ENCODE results near the gene EXOC6B. TPM values are rescaled to one million over a fixed set of nuclear protein-coding genes. Genes with fewer than 3 reads are reported as not detected.

Gene EXOC6B
- total and polyA plus RNA-seq, 2 of the 8 experiments (the other 6 are each of a cell fraction or from before 2014, with no cell fraction given) = 13.5 to 33.0 TPM

DNA sequence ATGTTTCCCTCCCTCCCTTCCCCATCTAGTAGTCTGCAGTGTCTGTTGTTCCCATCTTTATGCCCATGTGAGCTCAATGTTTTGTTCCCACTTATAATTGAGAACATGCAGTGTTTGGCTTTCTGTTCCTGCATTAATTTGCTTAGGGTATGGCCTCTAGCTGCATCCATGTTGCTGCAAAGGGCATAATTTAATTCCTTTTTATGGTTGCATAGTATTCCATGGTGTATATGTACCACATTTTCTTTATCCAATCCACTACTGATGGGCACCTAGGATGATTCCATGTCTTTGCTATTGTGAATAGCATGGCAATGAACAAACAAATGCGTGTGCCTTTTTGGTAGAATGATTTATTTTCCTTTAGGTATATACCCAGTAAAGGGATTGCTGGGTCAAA is 617.6 kb downstream of the EXOC6B start:
- Histone ChIP-seq H2BK12ac (ENCODE audit: low read depth, low read length) (no peak overlapping the region), H2BK15ac (ENCODE audit: low read length) (no peak overlapping the region), H3K4me2 (ENCODE audit: insufficient read depth in 1 of 2, low read depth in 2 of 2, low read length in 2 of 2) (no peak overlapping the region), H3K27me3 (replicated peaks in 1 of 4; ENCODE audit: control insufficient read depth in 3 of 4, extremely low read depth in 1 of 4, insufficient read depth in 3 of 4, low read length in 3 of 4) (no peaks in the 10 kb centered on the region), H3K27ac (ENCODE audit: low read depth, low read length) (no peak overlapping the region), H3K36me3 (ENCODE audit: control insufficient read depth in 2 of 4, insufficient read depth in 4 of 4, low read length in 3 of 4) (no peaks in the 10 kb centered on the region), H4K91ac (replicated peaks; ENCODE audit: insufficient read length, low read length) (no peak overlapping the region), H2BK120ac (replicated peaks; ENCODE audit: low read depth, low read length) (no peak overlapping the region), H3K9me3 (ENCODE audit: insufficient read depth in 2 of 2, low read depth in 1 of 2, low read length in 1 of 2) (no peaks in the 10 kb centered on the region), H3K23ac (ENCODE audit: insufficient read length) (no peak overlapping the region), H3K18ac (ENCODE audit: extremely low read depth, low read length) (no peak overlapping the region), H3K79me1 (ENCODE audit: low read depth, low read length) (no peaks in the 10 kb centered on the region), H2BK5ac (ENCODE audit: low read depth, low read length) (no peak overlapping the region), H3K4me1 (replicated peaks in 1 of 4; ENCODE audit: control insufficient read depth in 3 of 4, insufficient read depth in 4 of 4, low read length in 3 of 4) (no peaks in the 10 kb centered on the region; a peak in 1 of 7 replicates), H2BK20ac (ENCODE audit: low read length) (no peak overlapping the region), H3K23me2 (ENCODE audit: low read depth, low read length) (no peaks in the 10 kb centered on the region), H4K8ac (ENCODE audit: extremely low read depth, insufficient read depth, low read length) (no peak overlapping the region), H3K14ac (ENCODE audit: insufficient read length) (no peak overlapping the region), H3K4me3 (ENCODE audit: extremely low read depth in 1 of 4, insufficient read depth in 2 of 4, low read depth in 3 of 4, low read length in 4 of 4) (no peak overlapping the region), H3K4ac (replicated peaks; ENCODE audit: insufficient read length, low read depth, low read length) (no peak overlapping the region), H3K9ac (replicated peaks in 1 of 4; ENCODE audit: extremely low read depth in 1 of 4, low read depth in 3 of 4, low read length in 3 of 4) (no peak overlapping the region), H3K56ac (replicated peaks; ENCODE audit: insufficient read length, low read depth, low read length) (no peak overlapping the region), H2AK5ac (ENCODE audit: low read depth, low read length) (no peak overlapping the region), H2AFZ (ENCODE audit: low read length) (no peak overlapping the region), H3K79me2 (ENCODE audit: control insufficient read depth in 1 of 2, insufficient read depth in 2 of 2, low read length in 2 of 2) (no peaks in the 10 kb centered on the region), H4K5ac (ENCODE audit: insufficient read length, low read depth, low read length) (no peak overlapping the region), H4K20me1 (replicated peaks in 1 of 2; ENCODE audit: control insufficient read depth in 1 of 2, insufficient read depth in 2 of 2, low read length in 2 of 2) (no peaks in the 10 kb centered on the region)
- CTCF ChIA-PET (ENCODE audit: partially characterized antibody) = interaction anchor here (1.1 to 2.2 kb wide), 4 partner anchors 10 to 122 kb away, joined by 3 to 13 read pairs (median 3); no protein-coding TSS in a partner anchor
- DNase-seq (ENCODE audit: low read depth in 1 of 2, low spot score in 2 of 2) = no peak
- FAIRE-seq = no peak
- POLR2A ChIA-PET (ENCODE audit: partially characterized antibody) = no interaction called here
- WGBS, 2 experiments (ENCODE audit: extremely low coverage in 1 of 2, insufficient coverage in 1 of 2, insufficient read length in 1 of 2, insufficient replicate concordance in 2 of 2, low coverage in 1 of 2, low lambda C conversion rate in 2 of 2, missing lambda C conversion rate in 1 of 2) = 95% methylated on average over 1 of the region's 1 CpG; no CpG with 5 or more reads in 1 of the 2 experiments
- no peak for TF ChIP-seq NANOG (IDR thresholded peaks at IDR 0.05; ENCODE audit: insufficient read depth, low read depth, low read length, poor library complexity, severe bottlenecking)
- no peak for TF ChIP-seq RBBP5 (IDR thresholded peaks at IDR 0.05; ENCODE audit: borderline replicate concordance, low read depth, low read length)
- TF ChIP-seq TBP (IDR thresholded peaks at IDR 0.05; ENCODE audit: low read depth, low read length) = no peak
- no peak for TF ChIP-seq RFX5 (IDR thresholded peaks at IDR 0.05; ENCODE audit: borderline replicate concordance, low read depth, low read length)
- TF ChIP-seq NRF1 (IDR thresholded peaks at IDR 0.05; ENCODE audit: low read depth, low read length) = no peak
- TF ChIP-seq, protein P1, sequence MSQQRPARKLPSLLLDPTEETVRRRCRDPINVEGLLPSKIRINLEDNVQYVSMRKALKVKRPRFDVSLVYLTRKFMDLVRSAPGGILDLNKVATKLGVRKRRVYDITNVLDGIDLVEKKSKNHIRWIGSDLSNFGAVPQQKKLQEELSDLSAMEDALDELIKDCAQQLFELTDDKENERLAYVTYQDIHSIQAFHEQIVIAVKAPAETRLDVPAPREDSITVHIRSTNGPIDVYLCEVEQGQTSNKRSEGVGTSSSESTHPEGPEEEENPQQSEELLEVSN (IDR thresholded peaks at IDR 0.05) = no peak
- TF ChIP-seq RAD21 (IDR thresholded peaks at IDR 0.05 in 1 of 2, conservative IDR thresholded peaks at IDR 0.05 in 1 of 2; ENCODE audit: low read depth in 2 of 2, low read length in 2 of 2) = no peak
- no peak for TF ChIP-seq POLR2A (IDR thresholded peaks at IDR 0.05; ENCODE audit: control extremely low read depth in 1 of 2, low read depth in 2 of 2, low read length in 2 of 2)
- no peak for TF ChIP-seq SP4 (IDR thresholded peaks at IDR 0.05; ENCODE audit: low read length)
- TF ChIP-seq TAF7 (optimal IDR thresholded peaks at IDR 0.05; ENCODE audit: borderline replicate concordance, low read depth, low read length) = no peak
- no peak for TF ChIP-seq GTF2F1 (IDR thresholded peaks at IDR 0.05; ENCODE audit: borderline replicate concordance, low read depth, low read length)
- no peak for TF ChIP-seq CBX5 (IDR thresholded peaks at IDR 0.05; ENCODE audit: low read depth, low read length)
- TF ChIP-seq CEBPB (IDR thresholded peaks at IDR 0.05; ENCODE audit: low read depth, low read length) = no peak
- no peak for TF ChIP-seq CHD2 (IDR thresholded peaks at IDR 0.05; ENCODE audit: low read length)
- TF ChIP-seq KDM1A (IDR thresholded peaks at IDR 0.05; ENCODE audit: borderline replicate concordance, low read length) = no peak
